NCI-H526 (cell line): ENCODE results near the gene S100A1.

Experiments
- DNase-seq, 2 experiments: peaks; one replicate each; lab custom pipeline; 2025; lab: John Stamatoyannopoulos, UW

Gene S100A1

GRCh38 chr1:153610811-153611301 is 17.4 kb upstream of the S100A1 start:
- no peak for DNase-seq

DNA sequence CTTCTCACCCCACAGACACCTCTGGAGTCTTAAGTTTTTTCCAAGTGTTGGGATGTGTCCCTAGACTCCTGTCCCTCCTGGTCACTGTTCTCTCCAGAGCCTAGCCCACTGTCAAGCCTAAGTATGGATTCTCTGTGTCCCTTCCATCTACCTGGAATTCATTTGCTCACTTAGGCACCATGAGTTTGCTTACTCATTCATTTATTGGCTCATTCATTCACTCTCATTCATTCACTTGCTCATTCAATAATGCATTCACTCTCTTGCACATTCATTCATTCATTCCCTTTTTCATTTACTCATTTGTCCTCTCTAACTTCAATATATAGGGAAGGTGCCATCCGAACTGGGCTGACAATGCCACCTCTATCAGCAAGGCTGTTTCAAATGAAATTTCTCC is 16.9 kb upstream of the S100A1 start:
- no peak for DNase-seq

- no peak for DNase-seq
Observed at GRCh38 chr1:153612111-153612754, 16.0 kb upstream of the S100A1 start.

- peak in 1 of 2 experiments; percentile 65 for DNase-seq
Observed at GRCh38 chr1:153612755-153613331, 15.4 kb upstream of the S100A1 start, which contains the start of gene S100A16. TSS of gene S100A16 (minus strand) at chr1:153613137. CDS start at chr1:153608151, 4,986 bp downstream.

- DNase-seq, result no peak
Observed at GRCh38 chr1:153613406-153613805, 14.8 kb upstream of the S100A1 start.

DNA sequence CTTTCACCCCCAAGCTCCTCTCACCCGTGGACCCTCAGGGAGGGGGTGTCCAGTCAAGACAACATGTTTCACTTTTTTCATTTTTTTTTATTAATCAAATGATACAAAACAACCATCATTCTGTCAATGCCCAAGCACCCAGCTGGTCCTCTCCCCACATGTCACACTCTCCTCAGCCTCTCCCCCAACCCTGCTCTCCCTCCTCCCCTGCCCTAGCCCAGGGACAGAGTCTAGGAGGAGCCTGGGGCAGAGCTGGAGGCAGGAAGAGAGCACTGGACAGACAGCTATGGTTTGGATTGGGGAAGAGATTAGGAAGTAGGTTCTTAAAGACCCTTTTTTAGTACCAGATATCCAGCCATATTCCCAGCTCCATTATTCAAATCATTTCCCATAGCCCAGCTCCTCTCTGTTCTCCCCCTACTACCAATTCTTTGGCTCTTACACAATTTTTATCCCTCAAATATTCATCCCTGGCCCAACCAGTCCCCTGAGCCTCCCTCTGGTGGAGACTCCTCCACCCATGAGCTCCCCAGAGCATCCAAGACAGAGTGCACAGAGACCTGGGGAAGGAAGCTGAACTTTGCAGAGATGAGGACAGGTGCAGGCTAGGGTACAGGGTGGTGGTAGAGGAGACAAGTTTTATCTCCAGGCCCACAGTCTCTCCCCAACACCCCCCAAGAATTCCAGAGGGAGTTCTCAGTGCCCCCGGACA is 13.9 kb upstream of the S100A1 start:
- DNase-seq, result no peak

GRCh38 chr1:153614906-153615305 is 13.3 kb upstream of the S100A1 start:
- no peak for DNase-seq

DNA sequence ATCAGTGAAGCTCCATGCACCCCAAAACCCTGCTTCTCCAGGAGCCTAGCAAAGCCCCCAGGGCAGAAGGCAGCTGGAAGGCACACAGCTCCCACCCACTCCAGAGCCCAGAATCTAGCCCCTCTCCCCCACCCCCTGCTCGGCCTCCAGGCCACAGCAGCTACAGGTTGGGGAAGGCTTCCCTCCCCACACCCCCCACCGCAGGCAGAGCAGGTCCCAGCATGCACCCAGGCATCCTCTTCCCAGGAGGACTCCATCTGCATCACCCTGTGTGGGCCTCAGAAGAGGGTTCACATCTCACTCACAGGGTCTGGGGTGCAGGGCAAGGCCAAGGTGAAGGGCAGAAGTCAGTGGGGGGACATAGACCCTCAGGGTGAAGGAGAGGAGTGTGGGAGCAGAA is 12.8 kb upstream of the S100A1 start:
- DNase-seq, result no peak

DNA sequence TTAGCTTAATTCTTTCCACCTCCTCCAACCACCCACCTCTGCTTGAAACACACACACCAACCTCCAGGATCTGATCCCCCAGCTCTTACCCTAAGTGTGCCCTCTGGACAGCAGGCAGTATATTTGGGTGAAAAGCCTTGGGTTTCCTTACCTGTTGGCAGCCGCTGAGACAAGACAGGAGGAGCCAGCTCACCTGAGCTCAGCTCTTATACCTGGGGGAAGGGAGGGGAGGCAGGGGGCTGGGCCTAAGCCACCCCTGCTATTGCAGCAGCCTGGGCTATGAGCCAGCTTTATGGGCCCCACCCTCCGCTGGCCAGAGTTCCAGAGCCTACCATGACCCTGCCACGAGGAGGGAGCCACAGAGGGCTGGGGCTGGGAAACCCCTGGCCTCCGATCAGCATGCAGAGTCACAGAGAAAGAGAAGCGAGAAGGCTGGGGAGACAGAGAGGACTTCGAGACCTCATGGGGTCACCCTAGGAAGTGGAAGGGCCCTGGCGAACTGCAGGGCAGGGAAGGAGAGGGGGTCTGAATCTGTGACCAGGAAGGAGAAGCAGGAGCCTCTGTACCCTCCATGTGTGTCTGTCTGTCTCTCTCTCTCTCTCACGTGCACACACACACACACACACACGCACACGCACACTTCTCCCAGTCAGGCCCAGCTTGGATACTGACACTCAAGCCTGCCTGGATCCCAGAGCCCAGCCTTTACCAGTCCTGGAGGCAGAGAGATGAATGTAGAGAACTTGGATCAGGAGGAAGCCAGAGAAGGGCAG is 11.9 kb upstream of the S100A1 start, which contains the start of gene S100A14:
Gene S100A14 (minus strand): TSS at position 182 of the 773 bp plus-strand sequence. CDS start 467 bp downstream, outside the sequence.
- no peak for DNase-seq

GRCh38 chr1:153616917-153617311 is 11.3 kb upstream of the S100A1 start:
- DNase-seq, result no peak

GRCh38 chr1:153617663-153618062 is 10.6 kb upstream of the S100A1 start:
- DNase-seq, result no peak

DNA sequence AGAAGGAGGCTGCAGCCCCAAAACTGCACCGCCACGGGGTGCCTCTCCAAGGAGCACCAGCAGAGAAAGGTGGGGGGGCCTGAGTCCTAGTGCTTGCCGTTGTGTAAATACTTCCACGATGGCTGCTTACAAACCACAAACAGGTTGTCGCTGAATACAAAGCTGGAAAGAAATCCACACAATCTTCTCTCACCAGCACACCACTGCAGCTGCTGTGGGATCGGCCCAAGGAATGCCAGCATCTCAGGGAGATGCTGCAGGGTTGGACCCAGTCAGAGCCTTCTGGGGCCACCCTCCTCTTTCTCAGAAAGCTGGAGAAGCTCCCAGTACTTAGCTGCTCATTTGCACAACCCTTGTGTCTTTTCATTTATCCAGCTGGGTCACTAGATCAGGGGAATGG is 9.1 kb upstream of the S100A1 start:
- no peak for DNase-seq

- DNase-seq, result no peak
Observed at GRCh38 chr1:153623101-153623500, 5.1 kb upstream of the S100A1 start.

DNA sequence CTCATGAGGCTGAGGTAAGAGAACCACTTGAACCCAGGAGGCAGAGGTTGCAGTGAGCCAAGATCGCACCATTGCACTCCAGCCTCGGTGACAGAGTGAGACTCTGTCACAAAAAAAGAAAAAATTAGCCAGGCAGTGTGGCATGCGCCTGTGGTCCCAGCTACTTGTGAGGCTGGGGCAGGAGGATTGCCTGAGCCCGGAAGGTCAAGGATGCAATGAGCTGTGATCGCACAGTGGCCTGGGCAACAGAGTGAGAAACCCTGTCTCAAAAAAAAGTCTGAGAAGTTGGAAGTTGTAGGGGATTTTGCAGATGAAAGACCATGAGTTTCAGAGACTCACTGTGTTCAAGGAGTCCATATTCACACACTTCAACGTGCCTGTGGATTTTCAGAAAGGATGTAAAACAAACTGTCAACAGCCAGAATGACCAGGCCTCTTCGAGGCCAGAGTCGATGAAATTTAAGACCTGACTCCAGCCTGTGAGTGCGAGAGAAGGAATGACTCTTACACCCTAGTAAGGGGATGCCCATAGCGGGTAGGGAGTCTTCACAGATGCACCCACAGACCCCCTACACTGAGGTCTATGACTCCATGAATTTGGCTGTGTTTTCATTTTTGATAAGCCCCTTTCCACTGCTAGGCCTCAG is 3.1 kb upstream of the S100A1 start:
- no peak for DNase-seq

GRCh38 chr1:153626477-153626903 is 1.7 kb upstream of the S100A1 start:
- DNase-seq, result no peak

DNA sequence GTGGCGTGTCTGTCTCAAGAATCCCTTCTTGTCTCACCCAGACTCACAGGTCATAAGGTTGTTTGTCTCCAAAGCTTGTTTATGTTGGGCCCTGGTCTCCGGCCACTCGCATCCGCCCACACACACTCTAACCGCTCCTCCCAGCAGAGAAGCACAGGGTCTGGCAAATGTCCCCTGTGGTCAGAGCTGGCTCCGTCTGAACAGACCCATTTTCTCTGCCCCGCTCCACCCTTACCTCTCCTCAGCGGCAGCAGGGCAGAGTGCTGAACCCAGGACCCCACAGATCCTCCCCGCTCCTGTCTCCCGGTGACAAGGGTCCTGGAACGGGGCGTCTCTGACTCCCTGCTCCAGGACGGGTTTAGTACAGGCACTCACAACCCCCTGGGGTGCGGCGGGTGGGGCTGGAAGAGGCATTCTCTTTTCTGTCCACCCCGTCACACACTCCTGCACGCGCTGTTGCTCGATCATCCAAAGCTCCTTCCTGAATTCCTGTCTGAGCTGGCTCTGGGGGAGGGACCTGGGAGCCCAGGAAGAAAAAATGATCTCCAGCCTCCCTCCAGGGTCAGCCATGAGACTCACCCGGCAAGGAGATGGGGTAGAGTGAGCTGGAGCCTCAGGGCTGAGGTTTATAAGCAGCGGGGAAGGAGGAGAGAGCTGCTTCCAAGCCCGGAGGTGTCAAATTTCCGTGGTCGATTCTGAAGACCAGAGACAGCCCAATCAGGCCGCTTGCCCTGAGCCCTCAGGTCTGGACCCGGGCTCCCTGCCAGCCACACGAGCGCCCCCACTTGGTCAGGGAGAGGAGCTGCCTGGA is 1.1 kb upstream of the S100A1 start, which contains the start of gene S100A13:
Gene S100A13 (minus strand): TSS at position 602 of the 811 bp plus-strand sequence. CDS start 1,033 bp downstream, outside the sequence.
- peak; percentile 96 to 99 for DNase-seq

DNA sequence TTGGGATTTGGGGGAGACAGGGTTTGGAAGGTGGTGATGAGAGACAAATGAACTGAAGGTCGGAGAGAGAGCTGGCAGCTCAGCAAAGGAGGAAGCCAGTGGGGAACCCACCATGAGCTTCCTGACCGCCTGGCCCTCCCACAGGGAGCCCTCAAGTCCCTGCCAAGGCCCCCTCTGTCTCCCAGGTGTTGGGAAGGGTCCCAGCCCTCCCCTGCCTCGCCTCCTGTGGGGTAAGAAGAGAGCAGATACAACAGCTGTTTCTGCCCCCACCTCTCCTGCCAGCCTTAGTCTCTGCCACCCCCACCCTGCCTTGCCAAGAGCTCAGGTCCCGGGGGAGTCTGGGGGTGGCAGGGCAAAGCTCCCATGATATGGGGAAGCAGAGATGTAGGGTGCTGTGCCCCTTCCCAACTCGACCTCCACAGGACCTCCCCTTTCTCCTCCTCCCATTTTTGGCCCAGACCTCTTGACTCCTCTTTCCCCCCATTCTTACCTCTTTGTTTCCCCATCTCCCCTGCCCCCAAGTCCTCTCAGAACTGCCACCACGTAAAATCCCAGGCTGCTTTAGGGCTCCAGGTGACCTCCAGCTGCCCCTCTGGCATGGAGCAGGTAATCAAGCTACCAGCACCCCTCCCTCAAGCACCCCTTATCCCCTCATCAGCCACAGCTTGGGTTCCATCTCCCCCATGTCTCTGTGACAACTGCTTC is 556 bp downstream of the S100A1 start:
- no peak for DNase-seq

DNA sequence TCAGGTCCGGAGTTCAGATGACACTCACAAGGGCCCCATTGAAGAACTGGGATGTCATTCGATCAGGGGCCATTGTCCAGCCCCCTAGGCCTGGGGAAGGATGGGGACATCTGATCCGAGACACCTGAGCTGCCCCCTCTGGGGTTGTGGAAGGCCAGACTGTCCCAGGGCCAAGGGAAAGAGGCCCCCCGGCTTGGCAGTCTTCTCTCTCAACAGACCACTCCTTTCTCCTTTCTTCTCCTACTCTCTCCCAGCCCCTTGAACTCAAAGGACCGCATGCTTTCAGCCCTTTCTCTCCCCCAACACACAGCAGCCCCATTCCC is 1.1 kb downstream of the S100A1 start:
- DNase-seq, result no peak

GRCh38 chr1:153629971-153630370 is 1.7 kb downstream of the S100A1 start:
- DNase-seq, result no peak

GRCh38 chr1:153630384-153630783 is 2.1 kb downstream of the S100A1 start:
- no peak for DNase-seq
